SK-N-SH treated with all-trans-retinoic acid at 6 μM for 48 hours (cell line): Measurements from ENCODE around the gene LUM.

ENCODE experiments used
- CSDC2 ChIP-seq: fragments of 250-450 bp; sonication (Bioruptor Pico); IDR thresholded peaks from 2 replicates; pipeline ENCODE4 v1.5.0; 2020; ENCODE audit warnings: mild to moderate bottlenecking, moderate library complexity
- ISL1 ChIP-seq: fragments of 250-450 bp; sonication (Bioruptor Pico); IDR thresholded peaks from 2 replicates; pipeline ENCODE4 v2.1.2; 2022; ENCODE audit warnings: mild to moderate bottlenecking, moderate library complexity
- OSR1 ChIP-seq: fragments of 250-450 bp; sonication (Bioruptor Pico); IDR thresholded peaks from 2 replicates; pipeline ENCODE4 v1.8.0; 2022; ENCODE audit warnings: moderate library complexity, mild to moderate bottlenecking, inconsistent platforms
- PPARA ChIP-seq: fragments of 250-450 bp; sonication (Bioruptor Pico); IDR thresholded peaks from 2 replicates; pipeline ENCODE4 v1.5.0; 2020; ENCODE audit warnings: mild to moderate bottlenecking, borderline replicate concordance
- RARB ChIP-seq: fragments of 250-450 bp; sonication (Bioruptor Pico); IDR thresholded peaks from 2 replicates; pipeline ENCODE4 v1.8.0; 2021; ENCODE audit warnings: mild to moderate bottlenecking, moderate library complexity
- ZC3H10 ChIP-seq: fragments of 250-450 bp; sonication (Bioruptor Pico); IDR thresholded peaks from 2 replicates; pipeline ENCODE4 v1.5.1; 2021; ENCODE audit warnings: mild to moderate bottlenecking, moderate library complexity
- TF ChIP-seq, protein P1 (sequence below): fragments of 250-450 bp; sonication (Bioruptor Pico); IDR thresholded peaks from 2 replicates; pipeline ENCODE4 v1.8.0; 2020; ENCODE audit warnings: mild to moderate bottlenecking, moderate library complexity, borderline replicate concordance
- TF ChIP-seq, protein P2 (sequence below): fragments of 250-450 bp; sonication (Bioruptor Pico); IDR thresholded peaks from 2 replicates; pipeline ENCODE4 v1.5.0; 2020; ENCODE audit warnings: mild to moderate bottlenecking, moderate library complexity
- TF ChIP-seq, protein P3 (sequence below): fragments of 250-450 bp; sonication (Bioruptor Pico); IDR thresholded peaks from 2 replicates; pipeline ENCODE4 v1.8.0; 2021; ENCODE audit warnings: low read depth, mild to moderate bottlenecking, moderate library complexity, borderline replicate concordance
- TF ChIP-seq, protein P4 (sequence below): fragments of 250-450 bp; sonication (Bioruptor Pico); IDR thresholded peaks from 2 replicates; pipeline ENCODE4 v1.5.1; 2020; ENCODE audit warnings: low read depth, mild to moderate bottlenecking, moderate library complexity

DNA sequence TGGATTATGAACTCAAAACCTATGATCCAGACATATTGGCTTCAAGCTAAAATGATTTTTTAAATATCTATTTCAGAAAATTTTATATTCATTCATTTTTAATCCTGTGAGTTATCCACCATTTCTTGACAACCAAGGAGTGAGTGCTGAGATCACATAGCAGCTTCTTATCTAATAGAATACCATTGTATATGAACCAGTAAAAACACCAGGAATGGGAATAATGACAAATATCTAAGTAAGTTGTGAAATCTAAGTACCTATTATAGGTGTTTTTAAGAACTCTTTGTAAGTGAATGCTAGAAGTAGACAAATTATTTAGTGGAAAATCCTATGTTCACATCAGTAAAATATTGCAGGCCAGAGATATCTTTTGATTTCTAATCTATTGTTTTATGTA, 8.2 kb downstream of the LUM start:
- TF ChIP-seq RARB (CRISPR knock-in tag) (no peak), ISL1 (CRISPR knock-in tag) (no peak), ZC3H10 (CRISPR knock-in tag) (no peak), OSR1 (CRISPR knock-in tag) (no peak), PPARA (no peak), CSDC2 (no peak)
- TF ChIP-seq, protein P1, sequence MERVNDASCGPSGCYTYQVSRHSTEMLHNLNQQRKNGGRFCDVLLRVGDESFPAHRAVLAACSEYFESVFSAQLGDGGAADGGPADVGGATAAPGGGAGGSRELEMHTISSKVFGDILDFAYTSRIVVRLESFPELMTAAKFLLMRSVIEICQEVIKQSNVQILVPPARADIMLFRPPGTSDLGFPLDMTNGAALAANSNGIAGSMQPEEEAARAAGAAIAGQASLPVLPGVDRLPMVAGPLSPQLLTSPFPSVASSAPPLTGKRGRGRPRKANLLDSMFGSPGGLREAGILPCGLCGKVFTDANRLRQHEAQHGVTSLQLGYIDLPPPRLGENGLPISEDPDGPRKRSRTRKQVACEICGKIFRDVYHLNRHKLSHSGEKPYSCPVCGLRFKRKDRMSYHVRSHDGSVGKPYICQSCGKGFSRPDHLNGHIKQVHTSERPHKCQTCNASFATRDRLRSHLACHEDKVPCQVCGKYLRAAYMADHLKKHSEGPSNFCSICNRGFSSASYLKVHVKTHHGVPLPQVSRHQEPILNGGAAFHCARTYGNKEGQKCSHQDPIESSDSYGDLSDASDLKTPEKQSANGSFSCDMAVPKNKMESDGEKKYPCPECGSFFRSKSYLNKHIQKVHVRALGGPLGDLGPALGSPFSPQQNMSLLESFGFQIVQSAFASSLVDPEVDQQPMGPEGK (CRISPR knock-in tag), result no peak
- TF ChIP-seq, protein P2, sequence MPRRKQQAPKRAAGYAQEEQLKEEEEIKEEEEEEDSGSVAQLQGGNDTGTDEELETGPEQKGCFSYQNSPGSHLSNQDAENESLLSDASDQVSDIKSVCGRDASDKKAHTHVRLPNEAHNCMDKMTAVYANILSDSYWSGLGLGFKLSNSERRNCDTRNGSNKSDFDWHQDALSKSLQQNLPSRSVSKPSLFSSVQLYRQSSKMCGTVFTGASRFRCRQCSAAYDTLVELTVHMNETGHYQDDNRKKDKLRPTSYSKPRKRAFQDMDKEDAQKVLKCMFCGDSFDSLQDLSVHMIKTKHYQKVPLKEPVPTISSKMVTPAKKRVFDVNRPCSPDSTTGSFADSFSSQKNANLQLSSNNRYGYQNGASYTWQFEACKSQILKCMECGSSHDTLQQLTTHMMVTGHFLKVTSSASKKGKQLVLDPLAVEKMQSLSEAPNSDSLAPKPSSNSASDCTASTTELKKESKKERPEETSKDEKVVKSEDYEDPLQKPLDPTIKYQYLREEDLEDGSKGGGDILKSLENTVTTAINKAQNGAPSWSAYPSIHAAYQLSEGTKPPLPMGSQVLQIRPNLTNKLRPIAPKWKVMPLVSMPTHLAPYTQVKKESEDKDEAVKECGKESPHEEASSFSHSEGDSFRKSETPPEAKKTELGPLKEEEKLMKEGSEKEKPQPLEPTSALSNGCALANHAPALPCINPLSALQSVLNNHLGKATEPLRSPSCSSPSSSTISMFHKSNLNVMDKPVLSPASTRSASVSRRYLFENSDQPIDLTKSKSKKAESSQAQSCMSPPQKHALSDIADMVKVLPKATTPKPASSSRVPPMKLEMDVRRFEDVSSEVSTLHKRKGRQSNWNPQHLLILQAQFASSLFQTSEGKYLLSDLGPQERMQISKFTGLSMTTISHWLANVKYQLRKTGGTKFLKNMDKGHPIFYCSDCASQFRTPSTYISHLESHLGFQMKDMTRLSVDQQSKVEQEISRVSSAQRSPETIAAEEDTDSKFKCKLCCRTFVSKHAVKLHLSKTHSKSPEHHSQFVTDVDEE, result no peak
- TF ChIP-seq, protein P3, sequence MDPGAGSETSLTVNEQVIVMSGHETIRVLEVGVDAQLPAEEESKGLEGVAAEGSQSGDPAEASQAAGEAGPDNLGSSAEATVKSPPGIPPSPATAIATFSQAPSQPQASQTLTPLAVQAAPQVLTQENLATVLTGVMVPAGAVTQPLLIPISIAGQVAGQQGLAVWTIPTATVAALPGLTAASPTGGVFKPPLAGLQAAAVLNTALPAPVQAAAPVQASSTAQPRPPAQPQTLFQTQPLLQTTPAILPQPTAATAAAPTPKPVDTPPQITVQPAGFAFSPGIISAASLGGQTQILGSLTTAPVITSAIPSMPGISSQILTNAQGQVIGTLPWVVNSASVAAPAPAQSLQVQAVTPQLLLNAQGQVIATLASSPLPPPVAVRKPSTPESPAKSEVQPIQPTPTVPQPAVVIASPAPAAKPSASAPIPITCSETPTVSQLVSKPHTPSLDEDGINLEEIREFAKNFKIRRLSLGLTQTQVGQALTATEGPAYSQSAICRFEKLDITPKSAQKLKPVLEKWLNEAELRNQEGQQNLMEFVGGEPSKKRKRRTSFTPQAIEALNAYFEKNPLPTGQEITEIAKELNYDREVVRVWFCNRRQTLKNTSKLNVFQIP (CRISPR knock-in tag), result no peak
- TF ChIP-seq, protein P4, sequence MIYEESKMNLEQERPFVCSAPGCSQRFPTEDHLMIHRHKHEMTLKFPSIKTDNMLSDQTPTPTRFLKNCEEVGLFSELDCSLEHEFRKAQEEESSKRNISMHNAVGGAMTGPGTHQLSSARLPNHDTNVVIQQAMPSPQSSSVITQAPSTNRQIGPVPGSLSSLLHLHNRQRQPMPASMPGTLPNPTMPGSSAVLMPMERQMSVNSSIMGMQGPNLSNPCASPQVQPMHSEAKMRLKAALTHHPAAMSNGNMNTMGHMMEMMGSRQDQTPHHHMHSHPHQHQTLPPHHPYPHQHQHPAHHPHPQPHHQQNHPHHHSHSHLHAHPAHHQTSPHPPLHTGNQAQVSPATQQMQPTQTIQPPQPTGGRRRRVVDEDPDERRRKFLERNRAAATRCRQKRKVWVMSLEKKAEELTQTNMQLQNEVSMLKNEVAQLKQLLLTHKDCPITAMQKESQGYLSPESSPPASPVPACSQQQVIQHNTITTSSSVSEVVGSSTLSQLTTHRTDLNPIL (CRISPR knock-in tag), result no peak
